HG03097 (cell line): ENCODE measurements around the gene MKLN1.
"Not testable (repeated sequence)": the region's sequence is repeated elsewhere in the genome, so short reads cannot be mapped to it uniquely, and the experiment has no call there.

ENCODE experiments used
- ATAC-seq: cut with Tn5 transposase; IDR thresholded peaks from one replicate; pipeline ENCODE4 v1.9.1; 2021; ENCODE audit not compliant: unreplicated experiment, low FRiP score

MKLN1 gene

GRCh38 chr7:131455546-131455945, 127.9 kb downstream of the MKLN1 start:
- no peak for ATAC-seq

GRCh38 chr7:131456338-131456737, 128.7 kb downstream of the MKLN1 start:
- ATAC-seq = no peak

- no peak for ATAC-seq
Observed at GRCh38 chr7:131459256-131459655, 131.6 kb downstream of the MKLN1 start.

- no peak for ATAC-seq
Observed at GRCh38 chr7:131462059-131462458, 134.4 kb downstream of the MKLN1 start.

GRCh38 chr7:131462715-131463114, 135.0 kb downstream of the MKLN1 start:
- ATAC-seq = not testable (repeated sequence)

- ATAC-seq = no peak
Observed at GRCh38 chr7:131466735-131467365, 139.2 kb downstream of the MKLN1 start.

- no peak for ATAC-seq
Observed at GRCh38 chr7:131467788-131468187, 140.1 kb downstream of the MKLN1 start.

GRCh38 chr7:131471250-131472004, 143.8 kb downstream of the MKLN1 start:
- ATAC-seq = no peak

- ATAC-seq = no peak
Observed at GRCh38 chr7:131476740-131477139, 149.1 kb downstream of the MKLN1 start.

- ATAC-seq = no peak
Observed at GRCh38 chr7:131480384-131481315, 153.0 kb downstream of the MKLN1 start.

- no peak for ATAC-seq
Observed at GRCh38 chr7:131482800-131483199, 155.1 kb downstream of the MKLN1 start.

GRCh38 chr7:131483586-131483985, 155.9 kb downstream of the MKLN1 start:
- no peak for ATAC-seq

GRCh38 chr7:131486346-131486745, 158.7 kb downstream of the MKLN1 start:
- no peak for ATAC-seq

GRCh38 chr7:131487217-131487616, 159.5 kb downstream of the MKLN1 start:
- no peak for ATAC-seq

- no peak for ATAC-seq
Observed at GRCh38 chr7:131488361-131488760, 160.7 kb downstream of the MKLN1 start.

- ATAC-seq = no peak
Observed at GRCh38 chr7:131489196-131489595, 161.5 kb downstream of the MKLN1 start.

- ATAC-seq = no peak
Observed at GRCh38 chr7:131489881-131490280, 162.2 kb downstream of the MKLN1 start.

- no peak for ATAC-seq
Observed at GRCh38 chr7:131493081-131493480, 165.4 kb downstream of the MKLN1 start.

- ATAC-seq = no peak
Observed at GRCh38 chr7:131493581-131493980, 165.9 kb downstream of the MKLN1 start.

- no peak for ATAC-seq
Observed at GRCh38 chr7:131494182-131494581, 166.5 kb downstream of the MKLN1 start.
